Bone marrow (tissue), 2 donors: ENCODE results near the gene GFI1.
"Not testable (repeated sequence)": the region's sequence is repeated elsewhere in the genome, so short reads cannot be mapped to it uniquely, and the experiment has no call there.

Experiments
- DNase-seq, 2 donors: peaks; one replicate each; lab custom pipeline; 2025; lab: John Stamatoyannopoulos, UW

The GFI1 gene

DNA sequence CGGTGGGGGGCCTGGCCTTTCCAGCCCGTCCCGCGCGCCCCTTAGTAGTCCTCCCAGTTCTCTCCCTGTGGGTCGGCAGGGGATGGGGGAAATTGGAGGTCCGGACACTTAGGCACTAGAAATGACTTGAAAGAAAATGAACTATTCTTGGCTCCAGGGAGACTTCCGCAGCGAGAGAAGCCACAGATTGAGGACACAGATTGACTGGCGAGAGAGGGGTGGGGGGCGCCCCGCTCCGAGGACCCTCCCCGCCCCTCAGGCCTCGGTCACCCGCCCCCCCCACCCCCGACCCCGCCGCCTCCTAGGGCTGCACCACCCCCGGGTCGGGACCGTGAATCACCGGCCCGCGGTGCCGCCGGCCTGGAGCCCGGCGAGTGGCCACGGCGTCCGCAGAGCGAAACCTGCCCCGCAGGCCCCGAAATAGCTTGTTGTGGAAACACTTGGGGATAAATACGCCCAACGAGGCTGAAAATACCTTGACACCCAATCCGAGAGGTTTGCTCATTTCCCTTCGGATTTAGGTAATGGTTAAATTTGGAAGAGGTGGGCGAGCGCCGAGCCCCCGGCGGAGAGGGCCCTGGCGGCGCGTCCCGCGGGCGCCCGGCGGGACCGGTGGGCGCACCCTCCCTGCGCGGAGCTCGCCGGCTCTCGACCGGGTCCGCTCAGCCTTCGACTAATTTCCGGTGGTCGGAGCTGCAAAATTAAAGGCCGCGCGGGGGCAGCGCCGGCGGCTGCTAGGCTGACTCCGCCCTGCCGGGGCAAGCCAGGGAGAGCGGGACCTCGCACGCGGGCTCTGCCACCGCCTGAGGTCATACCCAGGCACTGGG, at the start of gene GFI1:
Gene GFI1, minus strand, starts transcription at position 675 of the 827 bp plus-strand sequence. CDS start 3,438 bp downstream, outside the sequence.
- DNase-seq = peak in 1 of 2 donors; percentile 65

DNA sequence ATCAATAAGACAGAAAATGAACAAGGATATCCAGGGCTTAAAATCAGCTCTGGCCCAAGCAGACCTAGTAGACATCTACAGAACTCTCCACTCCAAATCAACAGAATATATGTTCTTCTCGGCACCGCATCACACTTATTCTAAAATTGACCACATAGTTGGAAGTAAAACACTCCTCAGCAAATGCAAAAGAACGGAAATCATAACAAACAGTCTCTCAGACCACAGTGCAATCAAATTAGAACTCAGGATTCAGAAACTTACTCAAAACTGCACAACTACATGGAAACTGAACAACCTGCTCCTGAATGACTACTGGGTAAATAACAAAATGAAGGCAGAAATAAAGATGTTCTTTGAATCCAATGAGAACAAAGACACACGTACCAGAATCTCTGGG, 45.6 kb upstream of the GFI1 start:
- not testable (repeated sequence) for DNase-seq

DNA sequence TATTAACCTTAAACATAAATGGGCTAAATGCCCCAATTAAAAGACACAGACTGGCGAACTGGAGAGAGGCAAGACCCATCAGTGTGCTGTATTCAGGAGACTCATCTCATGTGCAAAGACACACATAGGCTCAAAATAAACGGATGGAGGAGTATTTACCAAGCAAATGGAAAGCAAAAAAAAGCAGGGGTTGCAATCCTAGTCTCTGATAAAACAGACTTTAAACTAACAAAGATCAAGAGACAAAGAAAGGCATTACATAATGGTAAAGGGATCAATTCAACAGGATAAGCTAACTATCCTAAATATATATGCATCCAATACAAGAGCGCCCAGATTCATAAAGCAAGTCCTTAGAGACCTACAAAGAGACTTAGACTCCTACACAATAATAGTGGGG, 45.2 kb upstream of the GFI1 start:
- not testable (repeated sequence) for DNase-seq

DNA sequence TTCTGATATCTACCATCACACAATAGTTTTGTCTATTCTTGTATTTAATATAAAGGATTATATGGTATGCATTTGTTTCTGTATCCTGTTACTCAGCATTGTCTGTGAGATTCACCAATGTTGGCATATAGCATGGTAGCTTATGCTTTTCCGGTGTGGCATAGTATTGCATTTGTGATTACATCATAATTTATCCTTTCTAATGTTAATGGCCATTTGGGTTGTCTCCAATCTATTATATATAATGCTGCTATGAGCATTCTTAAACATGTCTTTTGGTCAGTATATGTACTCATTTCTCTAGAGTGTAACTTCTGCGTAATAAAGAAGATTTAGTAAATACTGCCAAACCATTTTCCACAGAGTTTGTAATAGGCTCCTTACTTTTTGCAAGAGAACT, 40.9 kb upstream of the GFI1 start:
- no peak for DNase-seq

DNA sequence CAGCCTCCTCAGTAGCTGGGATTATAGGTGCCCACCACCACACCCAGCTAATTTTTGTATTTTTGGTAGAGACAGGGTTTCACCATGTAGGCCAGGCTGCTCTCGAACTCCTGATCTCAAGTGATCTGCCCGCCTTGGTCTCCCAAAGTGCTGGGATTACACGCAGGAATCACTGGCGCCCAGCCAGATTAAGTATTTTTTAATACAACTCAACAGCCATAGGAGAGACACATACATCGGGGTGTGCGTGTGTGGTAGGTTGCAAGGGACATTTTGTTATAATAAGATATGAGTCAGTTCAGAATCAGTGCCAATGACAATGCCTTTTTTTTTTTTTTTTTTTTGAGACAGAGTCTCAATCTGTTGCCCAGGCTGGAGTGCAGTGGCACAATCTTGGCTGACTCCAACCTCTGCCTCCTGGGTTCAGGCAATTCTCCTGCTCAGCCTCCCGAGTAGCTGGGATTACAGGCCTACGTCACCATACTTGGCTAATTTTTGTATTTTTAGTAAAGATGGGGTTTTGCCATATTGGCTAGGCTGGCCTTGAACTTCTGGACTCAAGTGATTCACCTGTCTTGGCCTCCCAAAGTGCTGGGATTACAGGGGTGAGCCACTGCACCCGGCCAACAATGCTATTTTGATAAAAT, 38.3 kb upstream of the GFI1 start:
- DNase-seq = not testable (repeated sequence)

DNA sequence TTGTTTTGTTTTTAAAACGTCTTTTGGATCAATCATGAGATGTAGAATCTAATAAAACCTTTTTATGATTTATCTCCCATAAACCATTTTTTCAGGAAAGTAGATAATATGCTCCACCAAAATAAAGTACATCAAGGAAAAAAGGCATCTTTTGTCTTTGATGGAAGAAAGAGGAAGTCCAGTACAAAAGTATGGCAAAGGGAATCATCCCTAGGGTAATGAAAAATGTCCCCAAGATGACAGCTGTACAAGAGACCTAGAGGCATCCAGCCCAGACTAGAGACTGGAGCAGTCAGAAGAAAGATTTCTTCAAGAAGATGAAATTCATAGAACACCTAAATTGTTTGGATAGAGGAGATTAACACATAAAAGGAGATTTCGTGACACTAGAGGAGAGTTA, 32.3 kb upstream of the GFI1 start:
- DNase-seq = no peak

DNA sequence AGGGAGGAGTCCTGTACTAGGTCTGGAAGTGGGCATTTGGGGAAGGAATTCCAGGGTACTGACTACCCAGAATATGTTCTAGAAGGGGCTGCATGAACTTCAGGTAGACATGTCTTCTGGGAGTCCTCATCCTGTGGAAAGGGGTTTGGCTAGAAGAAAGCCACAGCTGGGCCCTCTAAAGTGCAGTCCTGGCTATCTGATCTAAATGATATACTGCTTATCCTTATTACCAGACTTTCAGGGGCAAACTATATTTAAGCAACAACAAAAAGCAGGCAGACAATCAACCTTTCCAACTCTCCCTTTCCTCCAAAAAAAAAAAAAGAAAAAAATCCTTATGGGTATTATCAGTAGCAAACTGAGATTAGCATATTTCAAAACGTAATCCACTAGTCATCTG, 29.8 kb upstream of the GFI1 start:
- DNase-seq = no peak

DNA sequence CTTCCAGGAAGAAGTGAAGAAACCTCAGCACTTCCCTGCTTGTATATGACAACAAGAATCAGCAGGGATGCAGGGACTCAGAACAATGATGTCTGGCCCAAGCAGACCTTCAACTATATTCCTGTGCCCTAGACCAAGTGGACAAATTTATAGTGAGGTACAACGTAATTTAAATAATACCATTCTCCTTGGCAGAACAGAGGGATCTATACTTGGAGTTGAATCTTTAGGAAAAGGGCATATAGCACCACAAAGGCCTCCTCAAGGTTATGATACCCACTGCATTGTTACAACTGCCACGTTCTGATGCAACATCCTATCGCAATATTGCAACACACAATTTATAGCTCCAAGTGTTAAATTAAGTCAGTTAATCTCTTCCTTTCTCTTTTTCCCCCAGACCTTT, 29.1 kb upstream of the GFI1 start:
- DNase-seq = no peak

DNA sequence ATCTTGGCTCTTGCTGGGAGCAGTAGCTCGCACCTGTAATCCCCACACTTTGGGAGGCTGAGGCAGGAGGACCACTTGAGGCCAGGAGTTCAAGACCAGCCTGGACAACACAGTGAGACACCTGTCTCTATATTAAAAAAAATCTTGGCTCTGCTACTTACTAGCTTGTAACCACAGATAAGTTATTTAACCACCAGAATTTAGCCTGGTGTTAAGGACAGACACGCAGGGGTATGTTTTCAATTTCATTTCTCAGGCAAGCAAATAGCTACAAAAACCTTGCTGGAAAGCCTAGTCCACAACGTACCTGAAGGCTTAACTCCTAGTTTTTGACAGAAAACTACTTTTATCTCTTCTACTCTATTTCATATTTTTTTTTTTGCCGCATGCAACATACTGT, 24.8 kb upstream of the GFI1 start:
- no peak for DNase-seq

DNA sequence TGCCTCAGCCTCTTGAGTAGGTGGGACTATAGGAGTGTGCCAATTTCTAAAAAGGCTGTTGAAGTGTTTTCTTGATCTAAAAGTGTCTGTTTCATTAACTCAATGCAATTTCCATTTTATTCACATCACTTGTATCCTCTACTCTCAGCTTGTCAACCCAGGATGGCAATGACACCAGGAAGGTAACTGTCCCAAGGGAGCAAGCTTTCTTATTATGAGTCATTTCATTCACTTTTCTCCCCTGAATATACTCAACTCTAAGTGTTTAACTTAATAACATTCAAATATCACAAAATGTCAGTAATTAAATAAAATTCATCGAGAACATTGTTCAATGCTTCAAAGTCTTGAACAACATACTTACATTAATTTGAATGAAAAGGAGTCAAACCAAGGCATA, 22.9 kb upstream of the GFI1 start:
- DNase-seq = no peak

DNA sequence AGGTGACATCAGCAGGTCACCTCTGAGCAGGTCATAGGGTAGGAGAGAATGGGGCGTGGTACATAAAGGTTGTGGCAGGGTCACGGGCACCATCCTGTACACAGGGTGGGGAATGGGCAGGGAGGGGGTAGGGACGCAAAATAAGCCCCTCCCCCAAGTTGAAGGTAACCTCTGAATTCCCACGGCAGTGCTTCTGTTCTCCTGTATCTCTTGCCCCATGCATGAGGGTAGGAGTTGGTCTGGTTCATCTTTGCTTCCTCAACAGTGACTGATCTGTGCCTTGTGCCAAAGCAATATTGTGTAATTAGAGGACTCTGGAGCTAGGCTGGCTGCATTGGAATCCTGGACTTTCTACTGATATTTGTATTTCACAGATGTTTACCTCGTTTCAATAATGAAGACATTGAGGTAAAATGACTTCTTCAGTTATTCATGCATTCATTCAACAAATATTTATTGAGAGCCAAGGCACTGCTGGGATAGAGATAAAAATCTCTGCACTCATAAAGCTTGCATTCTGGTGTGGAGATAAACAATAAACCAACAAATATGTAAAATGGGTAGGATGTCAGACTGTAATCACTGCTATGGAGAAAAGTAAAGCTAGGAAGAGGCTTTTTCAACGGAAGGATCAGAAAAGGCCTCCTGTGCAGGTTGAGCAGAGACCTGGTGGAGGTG, 18.4 kb upstream of the GFI1 start:
- DNase-seq = no peak

DNA sequence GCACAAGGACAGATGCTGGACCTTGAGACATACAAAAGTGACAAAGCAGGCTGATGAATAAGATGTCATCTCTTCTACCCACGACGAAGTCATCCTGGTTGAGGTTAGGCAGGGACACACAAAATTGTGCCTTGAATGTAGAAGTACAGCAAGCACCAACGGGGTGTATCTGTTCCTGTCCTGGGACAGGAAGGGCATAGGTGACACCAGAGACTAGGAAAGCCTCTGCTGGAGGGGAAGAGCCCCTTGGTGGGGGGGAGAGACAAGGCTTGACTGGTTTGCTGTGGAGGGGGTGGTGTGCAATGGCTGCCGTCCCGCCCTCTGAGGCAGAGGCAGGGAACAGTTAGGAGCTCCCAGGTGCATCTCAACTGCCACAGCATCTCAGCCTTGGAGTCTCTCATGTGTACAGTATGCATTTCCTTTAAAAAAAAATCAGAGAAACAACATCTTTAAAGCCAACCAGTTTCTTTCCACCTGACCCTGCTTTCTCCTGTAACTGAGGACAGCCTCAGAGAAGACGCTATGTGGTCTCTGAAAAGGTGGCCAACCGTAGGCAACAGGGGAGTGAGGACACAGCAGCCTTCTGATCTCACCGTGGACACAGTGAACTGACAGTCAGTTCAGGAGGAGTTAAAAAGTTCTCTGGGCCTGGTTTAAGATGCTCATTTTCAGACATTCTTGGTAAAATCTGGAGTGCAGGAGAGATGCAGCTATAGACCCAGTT, 17.7 kb upstream of the GFI1 start:
- no peak for DNase-seq

DNA sequence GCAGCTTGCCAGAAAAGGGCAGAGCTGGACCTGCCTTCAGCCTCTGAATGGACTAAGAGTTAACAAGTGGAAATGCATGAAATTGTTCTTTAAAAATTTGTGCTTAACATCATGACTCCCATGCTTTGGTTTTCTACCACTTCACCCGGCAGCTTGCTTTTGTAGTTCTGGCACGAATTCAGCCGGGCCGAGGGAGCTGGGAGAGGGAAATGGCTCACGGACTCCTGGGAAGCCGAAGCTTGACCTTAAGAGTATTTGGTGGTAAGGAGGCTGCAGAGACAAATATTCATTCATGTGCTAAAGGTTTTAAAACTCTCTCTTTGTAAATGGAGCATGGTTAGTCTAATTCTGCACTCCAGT, 17.2 kb upstream of the GFI1 start:
- DNase-seq = no peak

DNA sequence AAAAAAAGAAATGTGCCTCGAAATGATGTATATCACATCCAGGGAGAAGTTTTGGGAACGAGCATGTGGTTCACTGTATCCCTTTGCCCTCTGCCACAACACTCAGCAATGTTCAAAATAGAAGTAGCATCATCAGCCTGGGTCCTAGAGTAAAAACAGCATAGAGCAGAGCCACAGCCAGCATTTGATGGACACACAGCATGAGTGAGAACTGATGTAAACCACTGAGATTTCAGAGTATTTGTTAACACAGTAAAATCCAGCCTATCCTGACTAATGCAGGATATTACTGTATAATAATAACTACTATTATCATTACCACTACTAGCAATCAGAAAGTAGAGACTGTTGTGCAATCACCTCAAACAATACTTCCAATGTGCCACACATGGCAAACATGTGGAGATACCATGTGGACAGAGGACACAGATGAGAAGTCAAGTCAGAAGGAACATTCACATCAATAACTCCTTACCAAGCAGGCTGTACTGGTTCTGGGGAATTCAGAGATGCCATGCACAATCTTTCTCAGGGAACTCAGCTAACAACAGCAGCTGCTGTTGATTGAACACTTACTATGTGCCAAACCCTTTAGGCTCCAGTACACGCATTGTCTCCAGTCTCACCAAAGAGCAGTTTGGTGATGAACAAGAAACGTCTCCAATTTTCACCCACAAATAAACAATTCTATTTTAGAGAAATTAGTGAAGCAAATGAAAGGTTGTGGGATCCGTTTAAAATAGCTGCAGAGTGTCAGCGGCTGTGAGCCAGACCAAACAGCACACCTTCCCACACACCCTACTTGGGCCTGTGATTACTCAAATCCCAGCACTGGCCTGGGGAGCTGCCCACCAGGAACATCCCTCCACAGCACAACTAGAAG, 16.6 kb upstream of the GFI1 start:
- DNase-seq = no peak

DNA sequence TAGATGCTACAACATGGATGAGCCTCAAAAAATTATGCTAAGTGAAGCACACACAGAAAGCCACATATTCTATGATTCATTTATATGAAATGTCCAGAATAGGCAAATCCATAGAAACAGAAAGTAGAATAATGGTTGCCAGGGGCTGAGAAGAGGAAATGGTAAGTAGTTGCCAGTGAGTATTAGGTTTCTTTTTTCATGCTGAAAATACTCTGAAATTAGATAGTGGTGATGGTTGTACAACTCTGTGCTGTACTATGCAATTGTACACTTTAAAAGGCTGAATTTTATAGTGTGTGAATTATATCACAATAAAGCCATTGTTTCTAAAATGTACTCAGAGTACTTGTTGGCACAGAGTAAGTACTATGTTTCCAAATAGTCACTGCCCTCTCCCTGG, 15.5 kb upstream of the GFI1 start:
- peak in 1 of 2 donors; percentile 73 for DNase-seq

DNA sequence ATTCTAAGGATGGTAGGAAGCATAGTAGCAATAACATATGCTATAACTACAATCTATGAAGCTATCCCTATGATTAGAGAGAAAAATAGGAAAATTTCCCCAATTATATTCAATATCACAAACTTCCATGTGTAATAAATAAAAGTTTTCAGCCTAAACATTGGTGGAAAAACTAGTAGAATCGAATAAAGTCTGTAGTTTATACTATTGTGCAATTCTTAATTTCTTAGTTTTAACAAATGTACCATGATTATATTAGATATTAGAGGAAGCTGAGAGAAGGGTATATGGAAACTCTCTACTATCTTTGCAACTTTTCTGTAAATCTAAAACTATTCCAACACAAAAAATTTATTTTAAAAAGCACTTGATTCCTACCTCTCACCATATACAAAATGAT, 13.8 kb upstream of the GFI1 start:
- no peak for DNase-seq

DNA sequence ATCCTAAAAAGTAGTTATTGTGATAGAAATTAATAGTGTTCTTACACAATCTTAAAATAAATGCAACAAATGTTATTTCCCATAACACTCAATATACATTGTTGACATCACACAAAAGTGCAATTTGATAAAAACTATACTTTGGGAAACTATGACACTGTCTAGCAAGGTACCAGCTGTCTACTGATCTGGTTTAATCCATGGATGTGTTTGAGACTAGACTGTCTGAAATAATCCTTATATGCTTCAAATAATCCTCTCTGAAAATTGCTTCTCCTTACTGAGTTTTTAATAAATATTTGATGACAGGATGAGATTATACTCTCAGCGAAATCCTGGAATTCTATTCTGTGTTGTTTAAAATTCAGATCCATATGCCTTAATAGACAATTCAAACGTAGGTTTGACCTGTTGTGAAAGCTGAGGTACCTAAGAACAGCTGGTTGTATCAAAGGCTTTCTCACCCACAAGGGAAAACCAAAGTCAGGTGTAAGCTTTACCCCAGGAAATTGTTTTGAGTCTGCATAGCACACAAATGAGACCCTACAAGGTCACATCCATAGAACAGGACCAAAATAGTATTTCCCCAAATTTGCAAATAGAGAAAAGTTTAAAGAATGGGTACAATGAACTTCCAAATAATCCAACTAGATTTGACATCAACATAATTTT, 8.8 kb upstream of the GFI1 start:
- no peak for DNase-seq

DNA sequence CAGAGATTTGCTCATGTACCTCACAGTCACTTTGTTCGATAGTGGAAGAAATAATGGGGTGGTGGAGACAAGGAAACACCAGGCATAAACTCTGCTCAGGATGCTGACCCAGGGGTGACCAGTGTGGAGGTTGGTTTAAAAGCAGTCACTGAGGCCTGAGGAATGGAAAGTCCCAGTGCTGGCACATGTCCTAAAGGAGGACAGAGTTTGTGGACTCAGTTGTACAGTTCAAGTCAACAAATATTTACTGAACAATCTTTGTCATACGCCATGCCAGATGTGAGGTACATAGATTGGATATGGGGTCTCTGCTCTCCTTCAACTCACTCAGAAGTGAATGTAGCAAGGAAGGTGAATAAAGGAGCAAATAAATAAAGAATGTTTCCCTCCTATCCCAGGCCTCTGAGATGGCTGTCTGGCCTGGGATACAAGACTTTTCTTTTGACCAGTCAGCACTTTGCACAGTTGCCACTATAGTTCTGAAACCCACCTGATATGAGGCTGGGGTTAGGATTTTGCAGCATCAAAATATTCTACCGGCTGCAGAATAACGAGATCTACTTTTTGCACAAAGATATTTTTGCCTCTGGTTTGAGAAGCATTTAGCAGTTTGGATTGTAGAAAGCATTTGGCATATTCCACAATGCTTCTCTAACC, 7.9 kb upstream of the GFI1 start:
- DNase-seq = no peak

DNA sequence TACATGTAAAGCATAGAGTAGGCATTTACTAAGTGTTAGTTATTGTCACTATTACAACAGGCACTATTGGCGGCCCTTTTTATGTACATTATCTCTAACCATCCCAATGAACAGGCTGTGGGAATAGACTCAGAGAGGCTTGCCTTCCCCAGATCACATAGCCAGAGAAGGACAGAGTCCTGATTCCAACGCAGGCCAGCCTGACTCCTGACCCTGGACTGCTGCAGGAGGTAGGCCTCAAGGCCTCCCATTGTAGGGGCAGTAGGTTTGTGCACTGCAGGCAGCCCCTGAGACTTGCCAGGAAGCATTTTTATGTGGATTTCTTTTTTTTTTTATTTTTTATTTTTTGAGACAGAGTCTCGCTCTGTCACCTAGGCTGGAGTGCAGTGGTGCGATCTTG, 6.4 kb upstream of the GFI1 start:
- no peak for DNase-seq

DNA sequence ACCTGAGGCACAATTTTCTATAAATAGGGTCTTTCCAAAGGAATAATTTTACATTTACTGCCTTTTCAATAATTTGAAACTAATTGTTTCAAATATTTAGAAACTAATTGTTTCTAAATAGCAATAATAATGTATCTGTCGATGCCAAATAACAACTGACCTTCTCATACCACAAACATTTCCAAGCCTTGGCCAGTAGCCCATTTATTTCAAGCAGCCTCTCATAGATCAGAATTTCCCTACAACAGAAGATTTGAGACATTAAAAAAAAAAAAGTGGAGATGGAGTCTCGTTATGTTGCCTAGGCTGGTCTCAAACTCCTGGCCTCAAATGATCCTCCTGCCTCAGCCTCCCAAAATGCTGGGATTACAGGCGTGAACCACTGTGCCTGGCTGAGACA, 2.1 kb upstream of the GFI1 start:
- no peak for DNase-seq
